BE2C (cell line): Measurements from ENCODE around the gene CTDNEP1.

Experiments
- DNase-seq: peaks from one replicate; pipeline ENCODE4 v3.0.0-alpha.2; 2020
- H3K27me3 ChIP-seq: fragments of 250-450 bp; sonication (Bioruptor Pico); 2 replicates; pipeline ENCODE4 v1.5.1; 2020; ENCODE audit warnings: mild to moderate bottlenecking
- H3K36me3 ChIP-seq: fragments of 250-450 bp; sonication (Bioruptor Pico); 2 replicates; pipeline ENCODE4 v1.5.1; 2020; ENCODE audit warnings: mild to moderate bottlenecking
- H3K4me1 ChIP-seq: fragments of 250-450 bp; sonication (Bioruptor Pico); 2 replicates; pipeline ENCODE4 v1.5.1; 2020
- H3K4me3 ChIP-seq: 2 replicates; pipeline ENCODE4 v1.5.1; 2011; ENCODE audit warnings: low read depth, low read length
- H3K9me3 ChIP-seq: fragments of 250-450 bp; sonication (Bioruptor Pico); 2 replicates; pipeline ENCODE4 v1.5.1; 2020
- CTCF ChIP-seq: IDR thresholded peaks from 2 replicates; pipeline ENCODE4 v1.5.1; 2012; ENCODE audit warnings: mild to moderate bottlenecking, low read depth, low read length

The CTDNEP1 gene

GRCh38 chr17:7252176-7253043 lies 876 bp upstream of the CTDNEP1 start, which contains the start of gene ELP5:
ELP5 (plus strand) TSS chr17:7252215; CDS start chr17:7252551, 336 bp downstream.
- TF ChIP-seq CTCF = no peak
- Histone ChIP-seq H3K4me1 (no peaks in the 10 kb centered on the region; the same call in 1 of the 2 replicates), H3K4me3 (peak within 1 kb of the TSS; percentile 80), H3K27me3 (no peaks in the 10 kb centered on the region), H3K9me3 (no peaks in the 10 kb centered on the region), H3K36me3 (no peaks in the 10 kb centered on the region)
- DNase-seq = peak; percentile 90

GRCh38 chr17:7250695-7251627 lies 573 bp downstream of the CTDNEP1 start:
- Histone ChIP-seq H3K4me1 (no peaks in the 10 kb centered on the region; the same call in 1 of the 2 replicates), H3K27me3 (no peaks in the 10 kb centered on the region), H3K36me3 (no peaks in the 10 kb centered on the region; the same call in 1 of the 2 replicates), H3K9me3 (no peaks in the 10 kb centered on the region), H3K4me3 (peak overlapping the region; percentile 80)
- TF ChIP-seq CTCF = no peak
- no peak for DNase-seq

- no peaks in the 10 kb centered on the region for H3K27me3 ChIP-seq
- peak overlapping the region; percentile 80 for H3K4me3 ChIP-seq
- H3K4me1 ChIP-seq = no peaks in the 10 kb centered on the region; the same call in 1 of the 2 replicates
- no peak for DNase-seq
- H3K9me3 ChIP-seq = no peaks in the 10 kb centered on the region
- no peak for TF ChIP-seq CTCF
- peaks cover under 1% of the 10 kb centered on the region for H3K36me3 ChIP-seq
Measured at GRCh38 chr17:7249830-7250229, 1.7 kb downstream of the CTDNEP1 start.

- no peak for DNase-seq
- no peak for TF ChIP-seq CTCF
- H3K9me3 ChIP-seq = no peaks in the 10 kb centered on the region
- H3K36me3 ChIP-seq = peaks cover 3% of the 10 kb centered on the region
- no peaks in the 10 kb centered on the region; the same call in 1 of the 2 replicates for H3K4me1 ChIP-seq
- no peak overlapping the region for H3K4me3 ChIP-seq
- no peaks in the 10 kb centered on the region for H3K27me3 ChIP-seq
Measured at GRCh38 chr17:7249214-7249613, 2.3 kb downstream of the CTDNEP1 start.

- Histone ChIP-seq H3K36me3 (peaks cover 3% of the 10 kb centered on the region), H3K4me1 (no peaks in the 10 kb centered on the region; the same call in 1 of the 2 replicates), H3K27me3 (no peaks in the 10 kb centered on the region), H3K4me3 (no peak overlapping the region), H3K9me3 (no peaks in the 10 kb centered on the region)
- no peak for DNase-seq
- TF ChIP-seq CTCF = no peak
Measured at GRCh38 chr17:7248796-7249195, 2.7 kb downstream of the CTDNEP1 start.
